NT2/D1 (cell line): ENCODE data around the gene ZNF710.

ENCODE experiments used
- YY1 ChIP-seq: IDR thresholded peaks from 2 replicates; pipeline ENCODE4 v1.6.1; 2011; ENCODE audit not compliant: insufficient read length, insufficient read depth
- ZNF274 ChIP-seq: IDR thresholded peaks from 2 replicates; pipeline ENCODE4 v1.6.1; 2011; ENCODE audit warnings: mild to moderate bottlenecking, low read depth, low read length

DNA sequence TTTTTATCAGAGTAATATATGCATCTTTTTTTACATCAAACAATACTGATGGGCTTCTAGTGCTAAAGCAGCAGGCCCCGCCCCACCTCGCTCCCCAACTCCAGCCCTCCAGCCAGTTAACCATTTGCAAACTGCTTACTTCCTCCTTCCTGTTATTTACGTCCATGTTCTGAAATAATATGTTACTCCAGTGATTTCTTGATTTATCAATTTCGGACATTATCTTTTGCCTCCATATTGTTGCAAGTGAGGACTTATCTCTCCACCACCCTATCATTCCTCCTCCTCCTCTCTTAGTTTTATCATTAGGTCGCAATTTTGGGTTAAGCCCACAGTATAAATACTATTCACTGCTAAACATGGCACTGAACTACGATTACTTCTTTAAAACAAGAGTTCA, 39.5 kb downstream of the ZNF710 start:
- TF ChIP-seq YY1: no peak
- TF ChIP-seq ZNF274: no peak
